ENCODE results near the gene MRFAP1L1.

DNA sequence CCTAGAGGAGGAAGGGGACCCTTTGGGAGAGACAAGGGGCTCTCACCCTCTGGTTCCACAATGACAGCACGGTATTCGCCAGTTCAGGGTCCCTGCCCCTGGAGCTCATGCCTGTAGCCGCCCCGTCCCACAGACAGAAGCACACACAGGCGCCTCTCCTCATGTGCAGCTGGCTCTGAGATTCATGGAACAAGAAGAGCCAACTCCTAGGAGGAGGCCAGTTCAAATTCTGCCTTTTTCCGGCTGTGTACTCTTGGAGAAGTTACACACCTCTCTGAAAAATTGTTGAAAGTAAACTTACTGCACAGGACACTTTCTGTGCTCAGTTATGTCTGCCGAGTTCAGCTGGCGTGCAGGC lies 21.6 kb upstream of the MRFAP1L1 start:
- TF ChIP-seq CTCF (IDR thresholded peaks at IDR 0.05 in 4 of 5, conservative IDR thresholded peaks at IDR 0.05 in 1 of 5) = no peak
- TF ChIP-seq POLR2A (IDR thresholded peaks at IDR 0.05) = no peak

Measured in gastrocnemius medialis (tissue), 4 donors.